ENCODE results near the gene EFNB1.
"Not testable (repeated sequence)": the region's sequence is repeated elsewhere in the genome, so short reads cannot be mapped to it uniquely, and the experiment has no call there.

The EFNB1 gene

DNA sequence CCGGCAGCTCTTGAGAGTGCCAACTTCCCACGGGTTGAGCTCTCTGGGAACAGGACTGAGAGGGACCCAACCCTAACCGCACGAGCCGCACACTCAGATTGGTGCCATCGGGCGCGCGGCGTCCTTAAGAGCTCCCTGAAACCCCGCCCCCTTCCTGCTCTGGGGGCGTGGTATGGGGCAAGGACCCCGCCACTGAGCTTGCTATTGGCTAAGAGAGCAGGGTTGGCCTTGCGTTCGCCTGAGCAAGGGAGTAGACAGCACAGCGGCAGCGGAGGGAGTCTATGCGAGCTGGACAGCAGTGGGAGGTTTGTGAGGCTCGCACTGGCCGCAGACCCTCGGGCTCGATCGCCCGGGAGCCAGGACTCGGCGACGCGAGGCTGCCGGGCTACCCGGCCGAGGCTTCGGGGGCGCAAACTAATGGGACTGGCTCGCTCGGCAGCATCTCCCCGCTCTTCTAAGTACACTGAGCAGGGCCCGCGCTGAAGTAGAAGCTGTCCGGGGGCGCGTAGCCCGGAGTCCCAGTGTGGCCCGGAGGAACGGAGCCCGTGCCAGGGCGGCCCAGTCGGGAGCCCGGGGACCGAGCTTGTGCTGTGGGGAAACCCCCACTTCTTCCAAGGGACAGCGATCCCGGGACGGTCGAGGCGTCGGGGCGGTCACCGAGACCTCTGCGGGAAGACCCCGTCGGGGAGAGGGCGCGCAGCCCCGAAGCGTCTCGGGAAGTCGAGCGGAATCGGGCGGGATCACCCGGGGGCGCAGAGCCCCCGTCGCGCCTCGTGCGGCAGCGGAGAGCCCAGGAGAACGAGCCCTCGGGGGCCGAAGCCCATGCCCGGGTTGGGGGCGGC lies at the start of gene EFNB1:
EFNB1 (plus strand) TSS at position 282 of the 842 bp plus-strand sequence. CDS start 756 bp downstream, outside the sequence.
- peak; percentile 60 to 76 for DNase-seq (ENCODE audit: low read depth in 1 of 2, low spot score in 1 of 2)

DNA sequence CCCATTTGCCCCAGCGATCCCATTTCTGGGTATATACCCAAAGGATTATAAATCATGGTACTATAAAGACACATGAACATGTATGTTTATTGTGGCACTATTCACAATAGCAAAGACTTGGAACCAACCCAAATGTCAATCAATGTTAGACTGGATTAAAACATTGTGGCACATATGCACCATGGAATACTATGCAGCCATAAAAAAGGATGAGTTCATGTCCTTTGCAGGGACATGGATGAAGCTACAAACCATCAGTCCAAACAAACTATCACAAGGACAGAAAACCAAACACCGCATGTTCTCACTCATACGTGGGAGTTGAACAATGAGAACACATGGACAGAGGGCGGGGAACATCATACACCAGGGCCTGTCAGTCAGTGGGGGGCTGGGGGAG lies 47.5 kb upstream of the EFNB1 start:
- DNase-seq (ENCODE audit: low read depth in 1 of 2, low spot score in 1 of 2) = not testable (repeated sequence)

DNA sequence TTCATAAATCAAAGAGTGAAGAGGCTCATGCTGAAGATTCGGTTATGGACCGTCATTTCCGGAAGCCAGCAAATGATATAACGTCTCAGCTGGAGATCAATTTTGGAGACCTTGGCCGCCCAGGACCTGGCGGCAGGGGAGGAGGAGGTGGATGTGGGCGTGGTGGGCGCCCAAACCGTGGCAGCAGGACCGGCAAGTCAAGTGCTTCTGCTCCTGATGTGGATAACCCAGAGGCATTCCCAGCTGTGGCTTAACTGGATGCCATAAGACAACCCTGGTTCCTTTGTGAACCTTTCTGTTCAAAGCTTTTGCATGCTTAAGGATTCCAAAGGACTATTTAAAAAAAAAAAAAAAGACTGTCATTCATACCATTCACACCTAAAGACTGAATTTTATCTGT lies 44.0 kb upstream of the EFNB1 start:
- no peak for DNase-seq (ENCODE audit: low read depth in 1 of 2, low spot score in 1 of 2)

DNA sequence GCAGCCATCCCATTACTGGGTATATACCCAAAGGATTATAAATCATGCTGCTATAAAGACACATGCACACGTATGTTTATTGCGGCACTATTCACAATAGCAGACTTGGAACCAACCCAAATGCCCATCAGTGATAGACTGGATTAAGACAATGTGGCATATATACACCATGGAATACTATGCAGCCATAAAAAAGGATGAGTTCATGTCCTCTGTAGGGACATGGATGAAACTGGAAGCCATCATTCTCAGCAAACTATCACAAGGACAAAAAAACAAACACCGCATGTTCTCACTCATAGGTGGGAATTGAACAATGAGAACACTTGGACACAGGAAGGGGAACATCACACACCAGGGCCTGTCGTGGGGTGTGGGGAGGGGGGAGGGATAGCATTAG lies 42.2 kb upstream of the EFNB1 start:
- DNase-seq (ENCODE audit: low read depth in 1 of 2, low spot score in 1 of 2) = not testable (repeated sequence)

DNA sequence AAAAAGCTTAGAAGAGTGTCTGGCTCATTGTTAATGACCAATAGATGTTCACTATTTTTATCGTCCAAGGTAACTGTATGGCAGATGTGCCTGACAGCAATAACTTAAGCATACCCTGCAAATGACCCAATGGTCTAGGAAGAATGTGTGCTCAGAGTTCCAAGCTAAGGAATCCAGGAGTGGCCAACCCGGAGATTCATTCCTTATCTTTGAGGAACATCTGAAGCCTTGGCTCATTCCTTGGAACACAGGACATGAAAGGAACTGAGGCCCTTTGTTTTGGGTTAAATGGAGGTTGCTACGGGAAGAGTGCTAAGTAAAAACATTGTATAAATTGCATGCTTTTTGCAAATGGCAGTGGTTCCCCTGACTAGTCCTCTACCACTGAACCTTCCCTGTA lies 38.9 kb upstream of the EFNB1 start:
- DNase-seq (ENCODE audit: low read depth in 1 of 2, low spot score in 1 of 2) = no peak

DNA sequence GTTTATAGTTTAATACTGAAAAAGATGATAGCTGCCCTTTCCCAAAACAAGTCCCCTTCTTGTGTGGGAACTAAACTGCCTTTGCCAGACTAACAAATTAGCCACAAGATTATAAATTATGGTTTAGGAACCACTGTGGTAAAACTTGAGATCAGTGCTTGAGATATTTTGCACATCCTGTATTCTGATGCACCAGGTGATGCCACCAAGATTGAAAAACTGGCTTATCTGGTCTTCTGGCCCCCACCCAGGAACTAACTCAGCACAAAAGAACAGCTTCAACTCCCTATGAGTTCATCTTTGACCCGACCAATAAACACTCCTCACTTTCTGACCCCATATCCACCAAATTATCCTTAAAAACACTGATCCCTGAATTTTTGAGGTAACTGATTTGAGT lies 36.7 kb upstream of the EFNB1 start:
- no peak for DNase-seq (ENCODE audit: low read depth in 1 of 2, low spot score in 1 of 2)

DNA sequence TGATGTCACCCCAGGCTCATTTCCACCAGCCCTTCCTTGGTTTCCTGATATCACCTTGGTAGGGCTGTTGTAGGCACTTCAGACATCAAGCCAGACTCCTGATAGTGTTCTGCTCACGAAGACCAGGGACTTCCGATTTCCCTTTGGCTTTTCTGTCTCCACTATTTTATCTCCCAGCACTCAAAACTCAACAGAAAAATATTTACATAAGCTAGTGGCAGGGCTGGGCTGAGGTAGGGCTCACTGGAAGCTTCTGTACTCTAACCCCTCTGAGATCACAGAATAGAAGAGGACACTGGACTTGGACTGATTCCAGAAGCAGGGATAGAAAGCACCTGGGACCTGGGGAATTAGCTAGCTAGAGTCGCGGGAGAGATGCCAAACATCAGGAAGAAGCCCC lies 34.4 kb upstream of the EFNB1 start:
- no peak for DNase-seq (ENCODE audit: low read depth in 1 of 2, low spot score in 1 of 2)

DNA sequence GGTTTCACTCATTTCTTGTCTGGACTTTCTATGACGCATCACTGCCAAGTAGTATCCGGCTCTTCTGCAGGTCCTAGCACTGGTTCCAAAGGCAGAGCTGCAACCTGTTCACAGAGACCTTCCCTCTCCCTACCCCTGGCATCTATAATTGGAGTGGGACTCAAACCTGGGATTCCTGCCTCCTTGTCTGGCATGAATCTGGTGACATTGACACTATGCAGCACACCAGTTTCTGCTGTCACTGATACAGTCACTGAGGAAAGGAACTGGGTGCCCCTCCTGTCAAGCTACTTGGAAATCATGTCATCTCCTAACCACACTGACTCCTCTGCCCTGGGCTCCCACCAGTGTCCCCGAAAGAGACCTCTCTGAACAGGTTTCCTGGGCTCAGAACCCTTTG lies 33.1 kb upstream of the EFNB1 start:
- DNase-seq (ENCODE audit: low read depth in 1 of 2, low spot score in 1 of 2) = no peak

DNA sequence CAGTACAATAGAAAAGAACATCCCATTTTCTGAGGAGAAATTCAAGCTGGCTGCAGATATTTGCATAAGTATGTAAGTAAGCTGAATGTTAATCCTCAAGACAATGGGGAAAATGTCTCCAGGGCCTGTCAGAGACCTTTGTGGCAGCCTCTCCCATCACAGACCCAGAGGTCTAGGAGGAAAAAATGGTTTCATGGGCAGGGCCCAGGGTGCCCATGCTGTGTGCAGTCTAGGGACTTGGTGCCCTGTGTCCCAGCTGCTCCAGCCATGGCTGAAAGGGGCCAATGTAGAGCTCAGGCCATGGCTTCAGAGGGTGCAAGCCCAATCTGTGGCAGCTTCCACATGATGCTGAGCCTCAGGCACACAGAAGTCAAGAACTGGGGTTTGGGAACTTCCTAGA lies 30.4 kb upstream of the EFNB1 start:
- DNase-seq (ENCODE audit: low read depth in 1 of 2, low spot score in 1 of 2) = not testable (repeated sequence)

DNA sequence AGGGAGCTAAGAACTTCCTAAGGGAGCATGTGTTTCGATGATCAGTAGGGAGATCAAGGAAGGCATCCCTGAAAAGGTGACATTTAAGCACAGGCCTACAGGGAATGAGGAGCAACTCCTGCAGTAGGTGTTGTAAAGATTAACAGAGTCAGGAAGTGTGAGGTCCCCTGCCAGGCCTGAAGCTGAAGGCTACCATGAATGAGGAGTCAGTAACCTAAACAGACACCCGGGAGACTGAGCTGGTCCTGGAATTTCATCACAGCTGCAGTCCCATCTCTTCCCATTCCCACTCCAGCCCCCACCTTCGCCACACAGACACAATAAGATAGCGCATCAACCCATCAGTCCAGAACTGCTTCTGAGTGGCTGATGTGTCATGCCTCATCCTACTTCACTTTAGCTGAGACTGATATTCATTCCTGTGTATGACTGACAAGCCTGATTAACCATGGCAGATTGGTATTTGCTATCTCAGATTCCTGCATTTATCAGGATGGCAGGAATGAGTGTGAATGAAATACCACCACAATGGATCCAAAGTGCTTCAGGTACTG lies 27.0 kb upstream of the EFNB1 start:
- DNase-seq (ENCODE audit: low read depth in 1 of 2, low spot score in 1 of 2) = no peak

DNA sequence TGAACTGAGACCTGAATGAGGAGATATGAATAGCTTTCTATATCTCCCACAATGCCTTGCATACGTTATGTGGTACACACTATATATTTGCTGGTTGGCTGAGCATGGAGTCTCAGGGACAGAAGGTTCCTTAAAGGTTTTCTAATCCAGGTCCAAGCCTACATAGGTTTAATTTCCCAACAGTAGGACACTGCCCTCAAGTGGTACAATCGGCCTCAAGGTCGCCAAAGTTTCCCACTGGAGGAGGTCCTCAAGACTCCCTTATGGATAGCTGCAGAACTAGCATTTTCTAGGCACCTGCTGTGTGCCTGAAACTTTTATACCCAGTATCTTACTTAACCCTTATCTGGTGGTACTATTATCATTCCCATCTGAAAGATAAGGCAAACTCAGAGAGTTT lies 21.0 kb upstream of the EFNB1 start:
- no peak for DNase-seq (ENCODE audit: low read depth in 1 of 2, low spot score in 1 of 2)

DNA sequence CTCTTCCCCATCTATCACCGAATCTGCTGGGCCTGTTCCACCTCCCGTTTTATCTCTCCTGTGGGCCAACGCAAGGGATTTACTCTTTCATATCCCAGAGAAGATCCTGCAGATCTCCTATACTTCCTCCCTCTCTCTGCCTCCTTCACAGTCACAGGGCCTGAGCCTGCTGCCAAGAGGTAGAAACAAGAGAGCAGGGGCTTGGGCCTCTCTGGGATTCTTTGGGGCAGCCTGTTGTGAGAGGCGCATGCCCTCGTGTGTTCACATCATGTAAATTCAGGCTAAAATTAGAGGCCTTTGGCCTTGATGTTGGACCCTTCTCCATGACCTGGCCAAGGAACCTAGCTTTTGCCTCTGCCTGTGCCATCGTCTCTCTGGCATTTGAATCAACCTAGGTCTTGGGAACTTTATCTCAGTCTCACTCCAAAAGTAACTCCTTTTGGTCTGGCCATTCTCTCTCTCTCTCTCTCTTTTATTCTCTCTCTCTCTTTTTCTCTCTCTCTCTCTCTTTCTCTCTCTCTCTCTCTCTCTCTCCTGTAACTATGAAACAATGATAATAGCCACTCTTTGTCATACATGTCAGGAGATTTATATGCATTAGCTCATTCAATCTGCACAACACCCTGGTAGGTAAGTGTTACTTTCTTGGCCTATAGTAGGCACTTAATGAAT lies 20.0 kb upstream of the EFNB1 start:
- DNase-seq (ENCODE audit: low read depth in 1 of 2, low spot score in 1 of 2) = no peak

DNA sequence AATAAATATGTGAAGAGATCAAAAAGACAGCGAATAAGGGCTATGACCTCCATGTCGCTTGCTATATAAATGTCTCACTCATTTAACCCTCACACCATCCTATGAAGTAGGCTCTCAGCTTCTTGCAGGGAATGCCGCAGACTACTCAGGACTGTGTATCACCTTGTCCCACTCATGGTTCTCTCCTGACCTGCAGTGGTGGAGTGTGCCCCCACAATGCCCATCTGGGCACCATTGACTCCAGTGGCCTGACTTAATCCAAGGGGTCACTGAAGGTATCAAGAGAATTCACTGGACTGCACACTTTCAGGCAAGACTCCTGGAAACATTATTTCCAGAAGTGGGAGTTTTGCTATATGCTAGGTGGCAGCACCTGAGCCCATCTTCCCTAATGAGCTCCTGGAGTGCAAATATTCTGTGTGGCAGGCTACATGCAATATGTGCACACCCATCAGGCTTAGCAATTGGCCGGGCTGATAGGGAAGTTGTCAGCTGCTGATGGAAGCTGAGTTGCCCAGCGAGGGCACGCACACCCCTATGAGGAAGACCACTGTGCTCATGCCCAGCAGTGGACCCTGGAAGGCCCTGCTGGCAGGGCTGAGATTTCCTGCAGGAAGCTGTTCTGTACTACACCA lies 8.2 kb upstream of the EFNB1 start:
- DNase-seq (ENCODE audit: low read depth in 1 of 2, low spot score in 1 of 2) = no peak

DNA sequence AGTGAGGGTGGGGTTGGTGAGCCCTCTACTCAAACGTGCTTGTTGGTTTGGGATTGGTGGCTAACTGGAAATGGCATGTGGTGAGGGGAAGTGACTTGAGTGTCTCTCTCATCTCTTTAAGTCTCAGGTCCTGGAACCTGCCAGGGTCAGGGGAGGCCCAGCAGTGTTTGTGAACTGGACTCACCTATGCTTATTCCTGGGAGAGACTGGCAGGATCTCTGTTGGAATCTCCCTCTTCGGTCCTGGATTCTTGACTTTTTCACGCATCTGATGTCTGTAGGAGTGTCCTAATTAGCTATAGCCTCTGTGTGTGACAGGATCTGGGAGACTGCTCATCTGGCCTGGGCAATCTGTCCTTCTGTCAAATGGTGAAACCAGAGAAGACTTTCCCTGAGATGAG lies 7.2 kb upstream of the EFNB1 start:
- DNase-seq (ENCODE audit: low read depth in 1 of 2, low spot score in 1 of 2) = no peak

DNA sequence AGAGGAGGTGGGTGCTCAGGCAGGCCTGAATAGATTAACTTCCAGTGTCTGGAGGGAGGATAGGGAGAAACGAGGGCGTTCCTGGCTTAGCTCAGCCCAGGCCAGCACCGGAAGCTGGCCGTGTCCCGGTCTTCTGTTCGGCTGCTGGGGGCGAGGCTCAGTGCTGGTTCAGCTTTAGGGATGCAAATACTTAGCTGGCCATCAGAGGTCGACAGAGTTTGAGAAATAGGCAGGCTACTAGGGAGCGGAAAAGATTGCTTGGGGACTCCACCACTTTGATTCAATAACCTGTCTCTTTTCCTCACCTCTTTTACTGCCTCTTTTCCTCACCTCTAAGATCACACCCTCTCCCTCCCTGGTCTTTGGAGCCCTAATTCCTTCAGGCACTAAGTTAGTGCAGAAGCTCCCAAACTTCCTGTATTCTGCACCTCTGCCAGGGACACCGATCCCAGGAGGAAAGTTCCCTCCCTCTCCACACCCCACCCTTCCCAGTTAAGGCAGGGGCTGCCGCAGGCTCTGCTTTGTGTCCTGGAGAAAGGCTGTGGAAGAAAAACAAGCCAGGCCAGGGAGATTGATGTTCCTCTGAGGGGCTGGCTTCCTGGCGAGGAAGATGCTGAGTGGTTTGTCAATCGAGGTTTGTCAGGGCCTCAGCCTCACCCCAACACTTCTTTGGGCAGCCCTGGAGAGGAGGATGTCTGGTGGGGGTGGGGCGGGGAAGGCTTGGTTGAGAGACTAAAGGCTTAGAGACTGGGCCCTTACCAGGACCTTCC lies 6.0 kb upstream of the EFNB1 start:
- no peak for DNase-seq (ENCODE audit: low read depth in 1 of 2, low spot score in 1 of 2)

DNA sequence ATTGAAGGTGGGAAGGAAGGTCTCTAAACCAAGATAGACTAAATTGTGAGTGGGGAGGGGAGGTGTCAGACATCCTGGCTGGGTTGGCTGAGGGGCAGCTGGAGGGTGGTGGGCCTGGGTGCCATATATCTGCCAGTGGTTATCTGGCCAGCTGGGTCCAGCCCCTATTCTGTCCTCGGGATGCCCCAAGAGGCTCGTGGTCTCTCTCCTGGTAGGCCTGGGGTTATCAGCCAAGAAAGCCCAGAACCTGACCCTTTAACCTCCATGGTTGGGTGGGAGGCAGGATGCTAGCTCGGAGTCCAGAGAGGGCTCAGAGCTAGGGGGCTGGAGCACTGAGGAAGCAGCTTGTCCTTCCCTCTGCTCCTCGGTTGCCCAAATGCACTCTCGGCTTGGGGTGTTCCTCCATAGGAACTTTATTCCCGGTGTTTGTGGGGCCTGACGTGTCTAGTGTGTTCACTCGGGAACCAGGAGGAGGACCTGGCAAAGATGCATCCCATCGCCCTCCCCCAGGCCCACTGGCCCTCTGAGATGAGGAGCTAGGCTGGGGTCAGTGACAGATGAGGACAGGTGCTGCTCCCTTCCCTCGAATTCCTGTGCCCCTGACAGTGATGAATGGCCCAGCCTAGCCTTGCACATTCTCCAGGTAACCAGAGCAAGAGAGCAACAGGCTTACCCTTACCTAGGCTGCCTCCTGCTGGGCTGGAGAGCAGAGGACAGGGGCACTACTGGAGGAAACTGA lies 5.2 kb upstream of the EFNB1 start:
- no peak for DNase-seq (ENCODE audit: low read depth in 1 of 2, low spot score in 1 of 2)

DNA sequence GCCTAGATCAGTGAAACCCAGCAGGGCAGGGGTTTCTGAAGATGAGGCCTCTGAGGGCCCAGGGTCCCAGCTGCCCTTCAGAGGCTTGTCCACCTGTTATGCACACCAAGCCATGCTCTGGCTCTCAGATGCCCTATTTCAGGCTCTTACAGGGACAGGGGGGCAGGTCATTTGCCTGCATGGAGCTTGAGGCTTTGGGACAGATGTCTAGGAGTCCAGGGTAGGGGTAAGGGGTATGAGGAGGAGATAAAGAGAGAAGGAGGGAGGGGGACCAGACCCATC lies 4.7 kb upstream of the EFNB1 start:
- DNase-seq (ENCODE audit: low read depth in 1 of 2, low spot score in 1 of 2) = no peak

DNA sequence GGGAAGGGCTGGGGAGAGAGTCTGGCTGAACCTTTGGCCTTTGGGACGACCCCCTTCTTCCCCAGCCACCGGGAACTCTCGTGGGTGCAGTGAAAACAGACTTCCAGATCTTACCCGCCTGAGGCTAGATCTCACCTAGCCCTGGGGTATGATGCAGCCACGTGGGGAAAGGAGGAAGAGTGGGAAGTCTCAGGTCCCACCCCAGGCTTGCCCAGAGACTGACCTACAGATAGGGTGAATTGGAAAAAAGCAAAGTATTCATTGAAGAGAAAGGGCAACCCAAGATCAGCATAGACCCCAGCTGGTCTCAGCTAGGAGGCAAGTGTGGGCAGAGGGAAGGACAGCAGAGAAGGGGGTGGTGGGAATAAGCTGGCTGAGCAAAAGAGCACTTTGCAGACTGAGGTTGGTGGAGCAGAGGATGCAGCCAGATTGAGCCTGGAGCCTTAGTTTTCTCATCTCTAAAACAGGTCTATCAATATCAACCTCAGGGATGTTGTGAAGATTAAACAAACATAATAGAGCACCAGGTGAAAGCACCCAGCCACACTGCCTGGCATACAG lies 4.2 kb upstream of the EFNB1 start:
- DNase-seq (ENCODE audit: low read depth in 1 of 2, low spot score in 1 of 2) = no peak

DNA sequence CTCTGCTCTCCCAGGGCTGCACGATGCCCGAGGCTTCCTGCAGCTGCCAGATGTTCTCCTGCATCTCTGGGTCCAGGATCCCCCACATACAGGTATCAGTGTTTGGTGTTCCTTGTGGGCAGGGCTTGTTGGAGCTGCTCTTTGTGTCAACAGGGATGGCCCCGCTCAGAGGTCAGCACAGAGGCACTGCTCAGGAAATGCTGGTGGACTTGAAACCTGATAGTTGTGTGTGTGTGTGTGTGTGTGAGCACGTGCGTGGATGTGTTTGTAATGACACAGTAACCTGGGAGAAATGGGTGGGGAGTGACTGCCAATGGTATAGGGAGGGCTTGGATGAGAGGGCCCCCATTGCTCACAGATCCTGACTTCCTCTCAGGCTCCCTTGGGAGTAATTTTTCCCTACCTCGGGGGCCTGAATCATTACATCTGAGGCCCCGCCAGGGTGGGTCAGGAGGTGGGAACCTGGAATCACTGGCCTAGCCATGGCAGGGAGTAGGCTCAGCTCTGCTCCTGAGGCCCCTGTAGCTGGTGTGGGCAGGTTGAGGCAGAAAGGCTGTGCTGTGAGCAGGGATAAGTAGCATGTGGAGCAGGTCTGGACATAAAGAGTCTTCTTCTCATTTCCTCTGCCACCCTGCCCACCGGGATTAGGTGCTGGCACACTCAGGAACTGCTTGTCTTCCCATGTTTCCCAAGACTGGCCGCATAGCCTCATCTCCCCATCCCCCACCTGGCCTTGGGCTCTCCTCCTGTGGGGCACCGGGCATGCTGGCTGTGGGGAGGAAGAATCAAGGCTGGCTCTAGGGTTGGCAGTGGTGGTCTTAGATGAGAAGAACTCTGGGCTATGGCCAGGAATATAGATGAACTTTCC lies 2.5 kb upstream of the EFNB1 start:
- DNase-seq (ENCODE audit: low read depth in 1 of 2, low spot score in 1 of 2) = no peak

Measured in activated CD4-positive, alpha-beta T cell treated with anti-CD3 and anti-CD28 coated beads, Interleukin-2, amount 50 U/mL, for 24 hours (primary cell).